Activated T-cell treated with anti-CD3 and anti-CD28 coated beads, Interleukin-2, amount 50 U/mL, for 48 hours (primary cell): ENCODE data around the gene ATP1A2.
A peak's percentile ranks its signal among the peaks of the same experiment; 100 is the strongest.

ENCODE experiments used
- DNase-seq, 2 experiments: peaks; one replicate each; pipeline ENCODE4 v3.0.0-alpha.2; 2020

The ATP1A2 gene

GRCh38 chr1:160151303-160151702, 35.7 kb downstream of the ATP1A2 start, which contains the start of gene ATP1A4:
ATP1A4 (plus strand) TSS chr1:160151603; CDS start chr1:160152041, 438 bp downstream.
- no peak for DNase-seq

- DNase-seq, result no peak
Measured at GRCh38 chr1:160154790-160155189, 39.2 kb downstream of the ATP1A2 start.

GRCh38 chr1:160156361-160156760, 40.8 kb downstream of the ATP1A2 start:
- DNase-seq, result no peak

DNA sequence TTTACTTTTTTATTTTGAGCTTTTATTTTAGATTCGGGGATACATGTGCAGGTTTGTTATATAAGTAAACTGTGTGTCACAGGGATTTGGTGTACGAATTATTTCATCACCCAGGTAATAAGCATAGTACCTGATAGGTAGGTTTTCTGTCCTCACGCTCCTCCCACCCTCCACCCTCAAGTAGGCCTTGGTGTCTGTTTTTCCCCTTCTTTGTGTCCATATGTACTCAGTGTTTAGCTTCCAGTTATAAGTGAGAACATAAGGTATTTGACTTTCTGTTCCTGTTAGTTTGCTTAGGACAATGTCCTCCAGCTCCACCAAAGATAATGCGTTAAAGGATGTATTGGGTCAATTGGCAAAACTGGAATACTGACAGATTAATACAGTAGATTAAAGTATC, 41.6 kb downstream of the ATP1A2 start:
- no peak for DNase-seq

- DNase-seq, result no peak
Measured at GRCh38 chr1:160158031-160158430, 42.5 kb downstream of the ATP1A2 start.

GRCh38 chr1:160158534-160158933, 43.0 kb downstream of the ATP1A2 start:
- no peak for DNase-seq

DNA sequence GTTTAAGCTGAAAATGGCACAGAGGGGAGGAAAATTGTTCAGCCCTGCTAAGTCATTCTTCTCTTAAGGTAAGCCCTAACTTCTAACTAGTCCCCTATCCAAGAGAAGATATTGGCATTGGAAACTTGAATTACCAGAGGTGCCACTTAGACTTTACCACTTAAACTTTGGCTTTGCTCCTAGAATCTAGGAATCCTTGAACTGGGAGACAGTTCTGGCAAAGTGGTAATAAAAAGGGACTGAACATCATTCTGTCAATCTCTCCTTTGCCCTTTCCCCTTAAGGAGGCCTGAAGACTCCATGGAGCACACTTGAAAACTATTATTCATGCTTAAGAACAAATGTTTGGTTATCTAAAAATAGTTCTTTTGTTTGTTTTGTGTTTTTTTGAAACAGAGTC, 44.3 kb downstream of the ATP1A2 start:
- DNase-seq, result no peak

DNA sequence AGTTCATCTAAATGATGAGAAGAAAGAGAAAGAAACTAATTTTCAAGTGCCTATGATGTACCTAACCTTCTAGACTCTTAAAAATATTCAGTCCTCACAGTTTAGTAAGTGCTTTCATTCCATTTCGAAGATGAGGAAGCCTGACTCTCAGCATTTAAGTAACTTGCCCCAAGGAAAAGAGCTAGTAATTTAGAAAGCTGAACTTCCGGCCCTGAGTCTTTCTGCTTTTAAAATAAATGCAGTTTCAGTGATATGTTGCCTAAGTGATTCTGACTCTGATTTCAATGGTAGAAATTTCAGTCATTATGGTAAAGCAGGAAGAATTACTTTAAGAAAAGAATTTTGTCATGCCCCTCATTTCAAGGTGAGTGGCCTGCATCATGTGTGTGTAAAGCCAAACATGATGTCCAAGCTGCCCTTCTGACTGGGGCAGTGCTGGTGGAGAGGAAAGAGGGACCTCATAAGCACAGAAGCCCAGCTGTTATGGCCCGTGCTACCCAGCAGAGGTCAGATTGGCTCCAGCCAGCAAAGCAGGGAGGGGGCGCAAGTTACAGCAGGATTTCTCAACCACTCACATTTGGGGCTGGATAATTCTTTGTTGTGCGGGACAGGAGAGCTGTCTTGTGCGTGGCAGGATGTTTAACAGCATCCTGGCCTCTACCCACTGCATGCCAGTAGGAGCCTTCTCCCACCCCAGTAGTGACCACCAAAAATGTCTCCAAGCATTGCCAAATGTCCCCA, 46.6 kb downstream of the ATP1A2 start:
- no peak for DNase-seq

DNA sequence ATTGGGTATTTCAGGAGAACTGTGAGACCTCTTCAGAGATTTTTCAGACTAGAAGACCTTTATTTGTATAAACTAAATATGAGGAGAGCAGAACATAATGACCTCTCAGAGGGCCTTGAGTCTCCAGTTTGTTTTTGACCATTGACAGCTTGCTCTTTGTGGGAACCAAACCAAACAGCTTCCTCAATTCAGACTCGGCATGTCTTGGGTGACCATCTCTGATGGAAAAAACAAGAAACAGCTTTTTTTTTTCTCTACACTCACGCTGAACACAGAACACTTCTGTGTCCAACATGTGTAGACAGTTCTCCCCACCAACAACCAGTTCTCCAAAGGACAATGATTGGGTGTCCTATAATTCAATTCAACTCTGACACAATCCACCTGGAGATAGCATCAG, 47.4 kb downstream of the ATP1A2 start:
- no peak for DNase-seq

- DNase-seq, result no peak
Measured at GRCh38 chr1:160163615-160164014, 48.1 kb downstream of the ATP1A2 start.

GRCh38 chr1:160164121-160164520, 48.6 kb downstream of the ATP1A2 start:
- no peak for DNase-seq

DNA sequence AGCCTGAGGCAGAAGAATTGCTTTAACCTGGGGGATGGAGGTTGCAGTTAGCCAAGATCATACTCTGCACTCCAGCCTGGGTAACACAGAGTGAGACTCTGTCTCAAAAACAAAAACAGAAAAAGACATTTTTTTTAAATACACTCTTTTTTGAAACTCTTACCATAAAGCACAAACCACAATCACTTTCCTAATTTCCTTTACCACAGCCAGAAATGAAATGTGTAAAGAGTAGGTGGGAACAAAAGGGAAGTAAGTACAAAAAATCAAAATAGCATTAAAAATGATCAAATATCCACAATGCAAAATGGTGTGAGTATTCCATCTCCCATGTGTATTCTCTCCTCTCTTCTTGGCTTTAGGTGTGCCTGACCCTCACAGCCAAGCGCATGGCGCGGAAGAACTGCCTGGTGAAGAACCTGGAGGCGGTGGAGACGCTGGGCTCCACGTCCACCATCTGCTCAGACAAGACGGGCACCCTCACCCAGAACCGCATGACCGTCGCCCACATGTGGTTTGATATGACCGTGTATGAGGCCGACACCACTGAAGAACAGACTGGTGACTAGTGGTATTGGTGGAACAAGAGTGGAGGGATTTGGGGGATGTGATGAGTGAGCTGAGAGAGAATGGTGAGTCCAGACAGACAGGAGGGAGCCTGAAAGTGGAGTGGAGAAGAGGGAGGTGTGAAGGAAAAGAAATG, 50.8 kb downstream of the ATP1A2 start:
- DNase-seq, result no peak

- no peak for DNase-seq
Measured at GRCh38 chr1:160167056-160167455, 51.5 kb downstream of the ATP1A2 start.

GRCh38 chr1:160167580-160167979, 52.0 kb downstream of the ATP1A2 start:
- DNase-seq, result peak in 1 of 2 experiments; percentile 34

- DNase-seq, result no peak
Measured at GRCh38 chr1:160168016-160168415, 52.5 kb downstream of the ATP1A2 start.

DNA sequence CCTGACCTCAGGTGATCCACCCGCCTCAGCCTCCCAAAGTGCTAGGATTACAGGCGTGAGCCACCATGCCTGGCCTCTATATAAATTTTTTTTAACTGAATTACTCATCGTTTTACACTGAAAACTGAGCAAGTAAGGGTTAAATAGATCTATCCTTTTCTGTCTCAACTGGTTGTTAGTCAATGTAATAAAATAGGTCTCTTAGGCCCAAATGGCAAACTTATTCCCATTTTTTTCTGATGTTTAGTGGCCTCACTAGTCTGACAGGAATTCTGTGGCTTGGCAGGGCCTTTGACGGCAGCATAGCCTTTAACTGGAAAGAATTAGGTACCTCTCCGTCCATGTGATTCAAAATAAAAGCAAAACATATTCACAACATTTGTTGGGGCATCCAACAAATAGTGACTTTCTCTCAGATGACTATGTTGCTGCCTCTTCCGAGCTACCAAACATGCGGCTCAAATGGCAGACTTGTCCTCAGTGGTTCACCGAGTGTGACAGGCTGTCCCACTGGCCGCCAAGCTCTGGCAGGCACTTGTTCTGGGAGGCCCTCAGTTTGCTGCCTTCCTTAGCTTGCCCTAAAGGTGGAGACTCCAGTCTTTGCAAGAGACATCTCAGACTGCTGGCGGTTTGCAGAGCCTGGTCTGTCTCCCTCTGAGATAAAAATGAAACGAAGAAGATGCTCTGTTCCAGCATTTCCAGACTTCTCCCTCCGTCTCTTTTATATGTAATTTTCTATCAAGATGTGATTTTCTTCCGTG, 53.2 kb downstream of the ATP1A2 start:
- no peak for DNase-seq

DNA sequence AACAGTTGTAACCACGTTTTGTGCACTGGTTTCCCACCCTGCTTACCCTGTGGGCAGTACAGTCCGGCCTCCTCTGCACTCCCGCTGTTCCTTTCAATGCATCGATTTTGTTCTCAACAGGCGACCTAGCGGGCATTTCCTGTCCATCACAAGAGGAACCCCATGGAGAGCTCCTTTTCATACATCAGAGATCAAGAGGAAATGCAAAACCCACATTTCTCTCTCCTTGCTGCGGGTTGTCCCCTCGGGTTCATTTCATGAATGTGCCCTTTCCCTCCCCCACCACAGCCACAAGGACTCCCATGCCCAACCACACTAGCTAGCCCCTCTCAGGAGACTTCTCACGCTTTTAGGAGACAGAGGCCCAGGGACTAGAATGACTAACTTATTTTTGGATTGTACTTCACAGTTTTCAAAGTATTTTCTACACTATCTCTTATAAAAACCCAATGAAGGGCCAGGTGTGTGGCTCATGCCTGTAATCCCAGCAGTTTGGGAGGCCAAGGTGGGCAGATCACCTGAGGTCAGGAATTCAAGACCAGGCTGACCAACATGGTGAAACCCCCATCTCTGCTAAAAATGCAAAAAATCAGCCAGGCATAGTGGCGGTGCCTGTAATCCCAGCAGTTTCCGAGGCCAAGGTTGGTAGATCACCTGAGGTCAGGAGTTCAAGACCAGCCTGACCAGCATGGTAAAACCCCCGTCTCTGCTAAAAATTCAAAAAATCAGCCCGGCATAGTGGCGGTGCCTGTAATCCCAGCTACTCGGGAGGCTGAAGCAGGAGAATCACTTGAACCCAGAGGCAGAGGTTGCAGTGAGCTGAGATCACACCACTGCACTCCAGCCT, 54.2 kb downstream of the ATP1A2 start:
- peak; percentile 47 to 55 for DNase-seq

DNA sequence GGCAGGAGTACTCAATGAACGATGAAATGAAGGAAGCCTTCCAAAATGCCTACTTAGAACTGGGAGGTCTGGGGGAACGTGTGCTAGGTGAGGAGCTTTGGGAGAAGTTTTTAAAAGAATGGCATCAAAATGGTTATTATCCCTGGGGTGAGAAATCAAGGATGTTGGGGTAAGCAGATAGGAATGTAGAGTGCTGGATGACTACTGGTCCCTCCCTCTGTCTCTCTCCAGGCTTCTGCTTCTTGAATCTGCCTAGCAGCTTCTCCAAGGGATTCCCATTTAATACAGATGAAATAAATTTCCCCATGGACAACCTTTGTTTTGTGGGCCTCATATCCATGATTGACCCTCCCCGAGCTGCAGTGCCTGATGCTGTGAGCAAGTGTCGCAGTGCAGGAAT, 55.8 kb downstream of the ATP1A2 start:
- DNase-seq, result no peak

- no peak for DNase-seq
Measured at GRCh38 chr1:160171980-160172379, 56.4 kb downstream of the ATP1A2 start.

GRCh38 chr1:160177231-160177630, 61.7 kb downstream of the ATP1A2 start:
- DNase-seq, result no peak

DNA sequence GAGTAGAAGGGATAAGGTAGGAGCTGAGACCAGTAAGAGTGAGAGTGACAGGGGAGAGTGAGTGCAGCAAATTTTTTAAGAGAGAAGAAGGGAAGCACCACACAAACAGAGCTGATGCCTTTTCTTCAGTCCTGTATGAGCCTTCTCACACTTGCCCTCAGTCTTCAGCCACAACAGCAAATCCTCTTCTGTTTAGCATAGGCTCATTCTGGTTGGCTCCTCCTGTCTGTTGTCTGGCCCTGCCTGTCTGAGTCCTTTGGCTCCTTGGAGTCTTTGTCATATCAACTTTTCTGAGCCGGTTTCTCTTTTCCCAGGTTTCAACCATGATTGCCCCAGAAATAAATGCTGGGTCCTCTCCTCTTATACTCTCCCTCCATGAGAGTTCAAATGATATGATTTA, 62.1 kb downstream of the ATP1A2 start:
- no peak for DNase-seq

DNA sequence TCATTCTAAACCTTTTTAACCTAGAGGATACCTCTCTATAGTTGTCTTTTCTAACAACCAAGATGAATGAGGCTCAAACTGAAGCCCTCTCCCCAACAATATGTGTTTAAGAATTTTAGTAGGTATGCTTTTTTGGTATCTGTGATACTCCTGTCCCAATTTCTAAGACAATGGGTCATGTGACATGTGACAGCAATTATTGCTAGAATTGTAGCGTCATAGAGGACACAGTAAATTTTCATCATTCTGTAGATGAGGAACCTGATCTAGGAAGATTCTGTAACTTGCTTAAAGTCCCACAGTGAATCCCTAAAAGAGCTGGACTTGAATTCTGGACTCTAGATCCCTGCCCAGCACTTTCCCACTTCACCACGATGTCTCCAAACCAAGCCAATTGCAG, 63.2 kb downstream of the ATP1A2 start:
- DNase-seq, result no peak

DNA sequence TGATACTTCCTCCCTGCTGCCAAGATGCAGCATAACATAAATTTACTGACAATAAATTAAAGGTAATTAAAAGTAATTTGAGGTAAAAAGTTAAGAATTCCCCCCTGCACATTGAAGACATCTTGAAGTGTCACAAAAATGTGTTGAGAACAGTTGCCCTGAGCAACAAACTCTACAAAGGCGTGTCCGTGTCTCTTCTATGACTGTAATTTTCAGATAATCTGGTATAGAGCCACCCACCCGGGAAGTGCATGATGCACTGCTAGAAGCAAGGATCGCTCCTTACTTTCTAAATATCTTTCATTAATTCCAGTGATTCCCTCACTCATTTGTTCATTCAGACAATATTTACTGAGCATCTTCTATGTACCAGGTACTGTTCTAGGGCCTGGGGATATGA, 63.8 kb downstream of the ATP1A2 start:
- no peak for DNase-seq
